Fibroblast of lung (primary cell): Measurements from ENCODE around the gene PRCC. TPM values are rescaled to one million over a fixed set of nuclear protein-coding genes. Genes with fewer than 3 reads are reported as not detected.

Source experiments
- DNase-seq, 2 donors: peaks; one replicate each; pipeline versions ENCODE4 v3.0.0 to v3.0.0-alpha.2; 2010; ENCODE audit warnings: low read depth in 2 of 2
- H2AFZ ChIP-seq: 2 replicates; pipeline ENCODE4 v1.5.1; 2012; ENCODE audit warnings: low read length, control low read depth, inconsistent platforms
- H3K27ac ChIP-seq: 2 replicates; pipeline ENCODE4 v1.5.1; 2011; ENCODE audit warnings: low read length, control low read depth; ENCODE audit not compliant: insufficient read depth
- H3K27me3 ChIP-seq: 2 replicates; pipeline ENCODE4 v1.5.1; 2011; ENCODE audit warnings: mild to moderate bottlenecking, low read length; ENCODE audit not compliant: control insufficient read depth, insufficient read depth
- H3K36me3 ChIP-seq: 2 replicates; pipeline ENCODE4 v1.5.1; 2011; ENCODE audit warnings: low read length; ENCODE audit not compliant: control insufficient read depth, insufficient read depth
- H3K4me1 ChIP-seq: 2 replicates; pipeline ENCODE4 v1.5.1; 2011; ENCODE audit warnings: low read length; ENCODE audit not compliant: control insufficient read depth, insufficient read depth; ENCODE audit errors: extremely low read depth
- H3K4me2 ChIP-seq: 2 replicates; pipeline ENCODE4 v1.5.1; 2011; ENCODE audit warnings: low read length, control low read depth; ENCODE audit not compliant: insufficient read depth; ENCODE audit errors: extremely low read depth
- H3K4me3 ChIP-seq, 4 experiments: fragments of 200-600 bp in 1 of 4; sonication (generic) in 1 of 4; replicated peaks in 1 of 4; 2 replicates each; pipeline ENCODE4 v1.5.1; 2011 to 2016; ENCODE audit warnings: low read length in 4 of 4, low read depth in 3 of 4, mild to moderate bottlenecking in 3 of 4, control low read depth in 2 of 4, inconsistent platforms in 1 of 4, mixed read lengths in 1 of 4; ENCODE audit not compliant: insufficient read depth in 1 of 4; ENCODE audit errors: control extremely low read depth in 1 of 4
- H3K79me2 ChIP-seq: 2 replicates; pipeline ENCODE4 v1.5.1; 2012; ENCODE audit warnings: mild to moderate bottlenecking, low read length, inconsistent platforms; ENCODE audit not compliant: control insufficient read depth, insufficient read depth
- H3K9ac ChIP-seq: 2 replicates; pipeline ENCODE4 v1.5.1; 2011; ENCODE audit warnings: mild to moderate bottlenecking, low read length, control low read depth; ENCODE audit not compliant: insufficient read depth
- H3K9me3 ChIP-seq: 2 replicates; pipeline ENCODE4 v1.5.1; 2012; ENCODE audit warnings: low read depth, low read length; ENCODE audit not compliant: control insufficient read depth, insufficient read depth
- H4K20me1 ChIP-seq: 2 replicates; pipeline ENCODE4 v1.5.1; 2011; ENCODE audit warnings: low read length; ENCODE audit not compliant: control insufficient read depth, insufficient read depth; ENCODE audit errors: extremely low read depth
- CTCF ChIP-seq, 2 donors: IDR thresholded peaks in 1 of 2; conservative IDR thresholded peaks in 1 of 2; 1 replicate in 1 of 2; 2 replicates in 1 of 2; pipeline ENCODE4 v1.5.1; 2011 to 2012; ENCODE audit warnings: low read length in 2 of 2, control low read depth in 1 of 2, inconsistent platforms in 1 of 2, low read depth in 1 of 2, mild to moderate bottlenecking in 1 of 2
- EZH2 ChIP-seq: IDR thresholded peaks from 2 replicates; pipeline ENCODE4 v1.5.1; 2012; ENCODE audit warnings: low read length, control low read depth, mild to moderate bottlenecking; ENCODE audit errors: missing control alignments
- polyA plus RNA-seq, 2 donors: library from polyadenylated mRNA; depleted of rRNA in 1 of 2; stranded (reverse) in 1 of 2; unstranded in 1 of 2; fragments of >200 nt; gene quantifications; 2 replicates each; pipeline ENCODE4 v1.2.1, GENCODE V29; 2011 to 2012; ENCODE audit warnings: missing spikeins in 1 of 2
- total RNA-seq: library from RNA; depleted of rRNA; stranded (reverse); fragments of >200 nt; gene quantifications from 2 replicates; pipeline ENCODE4 v1.2.1, GENCODE V29; 2014

PRCC gene
- total and polyA plus RNA-seq, 2 donors (not counting 1 experiment from before 2014, with no cell fraction given), result 13.2 to 52.0 TPM

- H3K36me3 ChIP-seq, result no peaks in the 10 kb centered on the region
- no peaks in the 10 kb centered on the region for H3K9me3 ChIP-seq
- H3K27me3 ChIP-seq, result peaks cover 61% of the 10 kb centered on the region
- no peak overlapping the region for H2AFZ ChIP-seq
- no peak overlapping the region for H3K4me2 ChIP-seq
- no peak overlapping the region for H3K27ac ChIP-seq
- no peak for DNase-seq
- H3K4me3 ChIP-seq, result no peak overlapping the region
- no peaks in the 10 kb centered on the region for H3K79me2 ChIP-seq
- TF ChIP-seq EZH2 (no peak), CTCF (conservative IDR thresholded peaks at IDR 0.05 in 1 of 2, IDR thresholded peaks at IDR 0.05 in 1 of 2; ENCODE audit: low read depth in 1 of 2, low read length in 2 of 2) (no peak)
- peaks cover 2% of the 10 kb centered on the region for H4K20me1 ChIP-seq
- H3K9ac ChIP-seq, result no peak overlapping the region
- no peaks in the 10 kb centered on the region for H3K4me1 ChIP-seq
These were observed 67.0 kb downstream of the PRCC start for GRCh38 chr1:156834322-156834721.

- Histone ChIP-seq H3K4me2 (no peak overlapping the region), H3K9me3 (no peaks in the 10 kb centered on the region), H2AFZ (no peak overlapping the region), H3K9ac (no peak overlapping the region), H3K36me3 (no peaks in the 10 kb centered on the region), H3K27ac (no peak overlapping the region), H4K20me1 (peaks cover 2% of the 10 kb centered on the region), H3K4me1 (no peaks in the 10 kb centered on the region), H3K27me3 (peaks cover 58% of the 10 kb centered on the region), H3K79me2 (no peaks in the 10 kb centered on the region), H3K4me3 (no peak overlapping the region)
- no peak for DNase-seq
- TF ChIP-seq EZH2 (no peak), CTCF (conservative IDR thresholded peaks at IDR 0.05 in 1 of 2, IDR thresholded peaks at IDR 0.05 in 1 of 2; ENCODE audit: low read depth in 1 of 2, low read length in 2 of 2) (no peak)
These were observed 68.8 kb downstream of the PRCC start for GRCh38 chr1:156836041-156836654.

GRCh38 chr1:156836892-156837291, 69.6 kb downstream of the PRCC start:
- H3K9ac ChIP-seq, result no peak overlapping the region
- H3K27me3 ChIP-seq, result peaks cover 50% of the 10 kb centered on the region
- no peaks in the 10 kb centered on the region for H3K4me1 ChIP-seq
- no peak overlapping the region for H3K4me2 ChIP-seq
- TF ChIP-seq CTCF (conservative IDR thresholded peaks at IDR 0.05 in 1 of 2, IDR thresholded peaks at IDR 0.05 in 1 of 2; ENCODE audit: low read depth in 1 of 2, low read length in 2 of 2) (no peak), EZH2 (no peak)
- peaks cover 2% of the 10 kb centered on the region for H4K20me1 ChIP-seq
- H3K79me2 ChIP-seq, result no peaks in the 10 kb centered on the region
- no peak overlapping the region for H3K4me3 ChIP-seq
- H3K9me3 ChIP-seq, result no peaks in the 10 kb centered on the region
- H3K36me3 ChIP-seq, result no peaks in the 10 kb centered on the region
- DNase-seq, result no peak
- no peak overlapping the region for H3K27ac ChIP-seq
- H2AFZ ChIP-seq, result no peak overlapping the region
